KG1 (cell line): ENCODE results near the gene ABTB1.
"Not testable (repeated sequence)": the region's sequence is repeated elsewhere in the genome, so short reads cannot be mapped to it uniquely, and the experiment has no call there.

Experiments
- DNase-seq: peaks from one replicate; lab custom pipeline; 2025; lab: John Stamatoyannopoulos, UW

The ABTB1 gene

GRCh38 chr3:127650236-127650635 is 22.5 kb upstream of the ABTB1 start:
- DNase-seq, result no peak

- no peak for DNase-seq
Observed at GRCh38 chr3:127651516-127652172, 21.1 kb upstream of the ABTB1 start.

DNA sequence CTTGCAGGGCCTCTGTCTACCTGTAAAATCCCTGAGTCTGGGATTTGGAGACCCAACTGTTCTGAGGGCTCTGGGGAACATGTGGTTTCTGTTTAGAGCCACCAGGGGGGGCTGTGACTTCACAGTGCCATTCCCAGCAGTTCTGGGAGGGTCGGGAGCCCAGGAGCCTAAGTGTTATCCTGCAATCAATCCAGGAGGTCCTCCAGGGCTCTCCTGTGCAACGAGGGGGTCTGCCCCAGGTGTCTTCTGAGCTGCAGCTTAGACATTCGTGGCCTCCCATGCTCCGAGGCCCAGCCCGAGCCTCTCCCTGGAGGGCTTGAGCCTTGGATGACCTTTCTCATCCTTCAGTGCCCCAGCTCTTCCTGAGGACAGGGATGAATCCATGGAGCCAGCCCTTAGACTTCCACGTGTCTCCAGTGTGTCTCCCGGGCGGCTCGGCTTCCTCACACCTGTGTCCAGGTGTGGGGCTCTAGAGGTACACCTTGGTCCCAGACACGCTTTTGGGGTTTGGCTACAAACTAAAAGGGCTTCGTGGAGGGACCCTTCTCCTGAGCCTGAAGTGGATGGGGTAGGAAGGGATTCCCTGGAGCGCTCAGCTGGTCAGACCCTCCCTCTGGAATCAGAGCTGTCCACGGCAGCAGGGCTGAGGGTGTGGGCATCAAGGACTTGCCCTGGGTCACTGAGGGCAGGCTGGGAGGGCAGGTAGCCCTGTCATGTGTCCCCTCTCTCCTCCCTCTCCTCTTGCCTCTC is 20.3 kb upstream of the ABTB1 start:
- DNase-seq, result no peak

DNA sequence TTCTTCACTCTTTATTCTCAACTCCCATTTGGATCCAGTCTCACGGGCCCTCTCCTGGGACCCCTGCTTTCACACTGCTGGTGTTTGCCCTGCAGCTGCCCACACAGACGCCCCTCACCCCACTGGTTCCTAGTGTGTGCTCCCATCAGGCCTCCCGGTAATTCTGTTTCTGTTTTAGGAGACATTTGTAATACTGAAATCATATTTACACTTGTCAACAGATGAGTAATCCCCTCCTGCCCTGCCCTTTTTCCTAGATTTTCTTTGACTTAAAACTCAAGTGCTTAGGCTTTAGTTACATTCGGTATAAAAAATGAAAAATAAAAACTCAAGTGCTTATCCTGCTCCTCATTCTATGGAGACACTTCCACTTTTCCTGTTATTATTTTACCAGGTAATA is 18.4 kb upstream of the ABTB1 start:
- DNase-seq, result no peak

- DNase-seq, result not testable (repeated sequence)
Observed at GRCh38 chr3:127654993-127655392, 17.8 kb upstream of the ABTB1 start.

DNA sequence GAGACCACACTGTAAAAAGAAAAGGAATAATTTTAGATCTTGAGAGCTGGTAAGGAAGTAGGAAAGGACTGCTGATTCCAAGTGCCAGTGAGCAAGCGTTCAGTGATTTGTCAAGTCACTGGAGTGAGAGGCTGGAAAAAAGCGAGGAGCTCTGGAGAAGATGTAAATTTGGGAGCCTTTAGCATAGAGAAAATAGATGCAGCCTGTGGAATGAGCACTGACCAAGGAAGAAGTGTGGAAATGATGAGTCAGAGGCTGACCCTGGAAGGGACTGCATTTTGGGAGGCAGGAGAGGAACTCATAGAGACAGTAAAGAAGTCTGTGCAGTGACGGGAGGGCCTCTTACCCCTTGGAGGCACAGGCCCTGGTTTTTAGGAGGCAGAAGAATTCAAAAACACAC is 17.1 kb upstream of the ABTB1 start:
- no peak for DNase-seq

GRCh38 chr3:127656906-127657305 is 15.8 kb upstream of the ABTB1 start:
- DNase-seq, result no peak

DNA sequence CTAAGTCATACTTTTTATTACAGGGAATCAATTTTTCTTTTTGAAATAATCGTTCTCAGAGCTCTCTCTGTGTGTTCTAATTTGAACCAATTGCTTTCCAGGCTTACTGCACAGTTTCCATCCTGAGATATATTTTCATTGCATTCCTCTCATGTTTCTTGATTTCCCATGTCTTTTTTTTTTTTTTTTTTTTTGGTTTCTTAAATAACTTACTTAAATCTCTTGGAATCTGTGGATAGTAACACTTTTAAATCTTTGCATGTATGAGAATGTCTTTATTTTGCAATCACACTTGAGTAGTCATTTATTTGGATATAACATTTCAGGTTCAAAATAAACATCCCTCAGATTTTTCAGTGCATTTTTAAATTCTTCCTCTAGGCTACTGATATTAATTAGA is 14.5 kb upstream of the ABTB1 start:
- no peak for DNase-seq

- no peak for DNase-seq
Observed at GRCh38 chr3:127660621-127661251, 12.0 kb upstream of the ABTB1 start.

DNA sequence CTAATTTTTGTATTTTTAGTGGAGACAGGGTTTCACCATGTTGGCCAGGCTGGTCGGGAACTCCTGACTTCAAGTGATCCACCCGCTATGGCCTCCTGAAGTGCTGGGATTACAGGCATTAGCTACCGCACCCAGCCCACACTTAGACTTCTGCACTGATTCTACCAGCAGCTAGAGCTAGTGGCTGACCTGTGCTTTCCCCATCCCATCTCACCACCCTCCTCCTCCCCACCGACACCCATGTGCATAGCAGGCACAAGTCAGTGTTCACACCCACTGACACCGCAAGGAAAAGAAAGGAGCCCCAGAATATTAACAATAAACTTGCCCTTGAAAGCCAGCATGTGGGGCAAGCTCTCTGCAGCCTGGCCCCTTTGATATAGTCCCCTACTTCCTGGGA is 11.2 kb upstream of the ABTB1 start:
- DNase-seq, result no peak

- DNase-seq, result no peak
Observed at GRCh38 chr3:127662001-127662469, 10.7 kb upstream of the ABTB1 start.

DNA sequence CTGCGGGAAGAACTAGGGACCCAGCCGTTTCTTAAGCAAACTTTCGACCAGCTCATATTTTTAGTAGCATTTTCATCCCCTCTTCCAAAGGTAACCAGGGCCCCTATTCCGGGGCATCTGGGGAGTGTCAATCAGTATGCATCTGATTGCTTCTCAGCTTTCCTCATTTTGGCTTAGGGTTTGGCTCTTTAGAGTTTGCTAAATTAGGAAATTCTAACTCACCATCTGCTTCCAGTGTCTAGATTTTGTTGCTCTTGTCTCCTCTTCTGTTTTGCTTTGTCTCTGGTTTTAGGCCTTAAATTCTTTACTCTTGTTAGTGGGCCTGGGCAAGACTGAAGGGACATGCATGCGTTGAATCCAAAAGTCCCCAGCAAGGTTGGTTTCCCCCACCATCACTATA is 9.6 kb upstream of the ABTB1 start:
- no peak for DNase-seq

- DNase-seq, result no peak
Observed at GRCh38 chr3:127665165-127665564, 7.6 kb upstream of the ABTB1 start.

DNA sequence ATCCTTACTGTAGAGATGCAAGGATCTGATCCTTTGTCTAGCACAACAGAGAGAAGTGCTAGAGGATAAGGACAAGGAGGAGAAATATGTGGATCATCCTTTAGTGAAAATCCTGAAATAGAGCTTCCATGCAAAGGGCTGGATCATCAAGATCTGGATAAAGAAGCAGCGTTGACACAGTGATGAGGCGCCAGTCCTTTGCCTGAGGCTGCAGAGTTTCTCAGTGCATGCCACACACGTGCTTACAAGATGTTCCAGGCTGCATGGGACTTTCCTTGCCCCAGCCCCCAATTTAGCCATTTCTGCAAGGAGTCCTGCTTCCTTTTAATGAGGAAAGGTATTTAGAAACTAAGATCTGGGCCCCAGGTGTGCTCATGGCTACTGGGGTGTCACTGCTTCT is 7.2 kb upstream of the ABTB1 start:
- DNase-seq, result no peak

GRCh38 chr3:127666676-127667075 is 6.1 kb upstream of the ABTB1 start:
- no peak for DNase-seq

GRCh38 chr3:127667119-127667681 is 5.6 kb upstream of the ABTB1 start:
- no peak for DNase-seq

- no peak for DNase-seq
Observed at GRCh38 chr3:127668906-127669305, 3.8 kb upstream of the ABTB1 start.

- no peak for DNase-seq
Observed at GRCh38 chr3:127669541-127670228, 3.1 kb upstream of the ABTB1 start.

DNA sequence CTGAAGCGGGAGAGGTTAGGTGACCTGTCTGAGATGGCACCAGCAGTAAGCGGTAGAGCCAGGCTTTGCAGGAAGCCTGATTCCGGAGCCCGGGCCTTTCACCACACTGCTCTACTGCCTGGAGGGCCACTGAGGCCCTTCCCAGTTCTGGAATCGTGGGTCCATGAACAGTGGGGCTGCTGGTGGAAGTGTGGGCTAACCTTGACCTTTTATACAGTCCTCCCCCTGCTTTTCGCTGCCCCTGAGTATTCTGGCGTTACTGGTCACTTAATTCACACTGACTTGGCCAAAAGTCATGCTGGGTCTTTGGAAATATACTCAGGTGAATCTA is 2.6 kb upstream of the ABTB1 start:
- no peak for DNase-seq

- DNase-seq, result no peak
Observed at GRCh38 chr3:127670761-127671522, 1.8 kb upstream of the ABTB1 start.

- DNase-seq, result no peak
Observed at GRCh38 chr3:127671523-127672428, 976 bp upstream of the ABTB1 start.
